Sigmoid colon (tissue), 4 donors: ENCODE data around the gene SETBP1.

ENCODE experiments used
- EP300 ChIP-seq, 4 donors: sonication (generic); formaldehyde crosslinking; IDR thresholded peaks; one replicate each; pipeline ENCODE4 v1.6.1; 2017; ENCODE audit warnings: antibody characterized with exemption in 4 of 4
- POLR2A ChIP-seq, 2 donors: fragments of 450-650 bp; IDR thresholded peaks; one replicate each; pipeline ENCODE4 v1.6.1; 2016; ENCODE audit warnings: antibody characterized with exemption in 2 of 2, mild to moderate bottlenecking in 2 of 2, moderate library complexity in 2 of 2
- POLR2AphosphoS5 ChIP-seq, 4 donors: sonication (generic); formaldehyde crosslinking; IDR thresholded peaks; one replicate each; pipeline ENCODE4 v1.6.1; 2017; ENCODE audit warnings: antibody characterized with exemption in 4 of 4
- TF ChIP-seq, protein P1 (sequence below), 4 experiments: fragments of 450-650 bp in 3 of 4; fragments of 200-600 bp in 1 of 4; IDR thresholded peaks; one replicate each; pipeline ENCODE4 v1.5.1; 2016 to 2019; ENCODE audit warnings: antibody characterized with exemption in 4 of 4, mild to moderate bottlenecking in 3 of 4, moderate library complexity in 2 of 4

DNA sequence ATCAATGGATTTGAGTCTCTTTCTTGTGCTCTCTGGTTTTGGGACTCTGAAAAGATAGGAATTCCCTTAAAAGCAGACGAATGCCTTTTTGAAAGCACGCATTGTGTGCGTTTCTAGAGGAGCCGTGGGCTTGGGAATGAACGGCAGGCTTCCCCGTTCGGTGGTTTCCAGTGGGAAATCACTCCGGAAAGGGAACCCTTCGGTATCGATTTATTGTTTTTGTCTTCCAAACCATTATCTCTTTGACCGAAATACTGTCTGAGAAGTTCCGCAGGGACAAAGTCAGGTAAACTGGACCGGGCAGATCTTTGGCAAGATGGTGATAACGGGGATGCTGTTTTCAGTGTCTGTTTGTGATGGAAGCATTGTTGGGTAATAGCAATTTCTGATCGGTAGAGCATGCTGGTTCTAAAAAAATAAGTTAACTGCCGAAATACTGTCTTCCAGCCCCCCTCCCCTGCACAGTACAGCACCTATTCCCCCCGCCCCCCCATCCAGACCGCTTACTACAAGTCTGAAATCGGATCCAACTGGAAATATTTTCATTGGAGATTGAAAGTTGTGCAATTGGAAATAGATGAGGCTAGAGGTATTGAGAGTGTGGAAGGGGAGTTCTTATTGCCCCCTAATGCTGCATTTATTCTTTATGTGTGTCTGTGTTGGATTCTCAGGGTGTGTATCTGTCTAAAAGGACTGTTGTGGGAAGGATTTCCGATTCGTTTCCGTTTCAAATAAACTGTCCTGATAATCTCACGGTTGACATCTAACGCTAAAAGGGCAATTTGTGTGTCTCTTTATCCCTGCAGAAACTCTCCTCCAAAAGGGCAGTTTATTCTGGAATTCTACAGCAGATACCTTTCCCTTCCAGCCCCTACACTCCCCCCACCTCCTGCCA is 635 bp downstream of the SETBP1 start:
- TF ChIP-seq, protein P1, sequence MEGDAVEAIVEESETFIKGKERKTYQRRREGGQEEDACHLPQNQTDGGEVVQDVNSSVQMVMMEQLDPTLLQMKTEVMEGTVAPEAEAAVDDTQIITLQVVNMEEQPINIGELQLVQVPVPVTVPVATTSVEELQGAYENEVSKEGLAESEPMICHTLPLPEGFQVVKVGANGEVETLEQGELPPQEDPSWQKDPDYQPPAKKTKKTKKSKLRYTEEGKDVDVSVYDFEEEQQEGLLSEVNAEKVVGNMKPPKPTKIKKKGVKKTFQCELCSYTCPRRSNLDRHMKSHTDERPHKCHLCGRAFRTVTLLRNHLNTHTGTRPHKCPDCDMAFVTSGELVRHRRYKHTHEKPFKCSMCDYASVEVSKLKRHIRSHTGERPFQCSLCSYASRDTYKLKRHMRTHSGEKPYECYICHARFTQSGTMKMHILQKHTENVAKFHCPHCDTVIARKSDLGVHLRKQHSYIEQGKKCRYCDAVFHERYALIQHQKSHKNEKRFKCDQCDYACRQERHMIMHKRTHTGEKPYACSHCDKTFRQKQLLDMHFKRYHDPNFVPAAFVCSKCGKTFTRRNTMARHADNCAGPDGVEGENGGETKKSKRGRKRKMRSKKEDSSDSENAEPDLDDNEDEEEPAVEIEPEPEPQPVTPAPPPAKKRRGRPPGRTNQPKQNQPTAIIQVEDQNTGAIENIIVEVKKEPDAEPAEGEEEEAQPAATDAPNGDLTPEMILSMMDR (IDR thresholded peaks at IDR 0.05), result no peak
- no peak for TF ChIP-seq POLR2A (IDR thresholded peaks at IDR 0.05)
- no peak for TF ChIP-seq EP300 (IDR thresholded peaks at IDR 0.05)
- TF ChIP-seq POLR2AphosphoS5 (IDR thresholded peaks at IDR 0.05), result no peak
